ENCODE data around the gene IFIT3.

The IFIT3 gene

DNA sequence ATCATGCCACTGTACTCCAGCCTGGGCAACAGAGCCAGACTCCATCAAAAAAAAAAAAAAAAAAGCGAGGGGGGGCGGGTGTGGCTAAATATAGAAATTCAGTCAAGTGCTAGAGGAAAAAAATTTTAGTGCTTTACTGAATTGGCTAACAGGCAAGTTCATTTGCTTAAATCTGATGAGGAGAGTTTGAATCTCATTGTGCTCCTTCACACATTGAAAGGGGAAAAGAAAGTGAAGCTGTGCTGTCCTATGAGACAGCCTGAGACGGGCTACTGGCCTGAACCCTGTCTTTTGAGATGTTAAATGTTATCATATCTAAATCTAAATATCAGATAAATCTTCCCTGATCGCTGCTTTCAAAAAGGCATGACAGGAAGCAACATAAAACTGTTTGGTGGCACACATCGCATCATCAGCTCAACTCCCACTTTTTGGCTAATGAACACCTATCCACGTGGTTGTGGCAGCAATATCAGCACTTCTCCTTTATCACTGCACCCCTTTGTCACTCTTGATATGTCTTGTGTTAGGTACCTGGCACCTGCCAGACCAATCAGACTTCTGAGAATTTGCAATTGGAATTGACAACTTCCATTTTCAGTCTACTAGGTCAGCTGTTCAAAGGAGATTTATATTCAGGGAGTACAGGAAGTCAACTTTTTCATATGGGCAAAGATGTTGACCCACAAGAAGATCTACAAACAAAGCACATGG lies 36.1 kb downstream of the IFIT3 start:
- DNase-seq, result no peak

DNA sequence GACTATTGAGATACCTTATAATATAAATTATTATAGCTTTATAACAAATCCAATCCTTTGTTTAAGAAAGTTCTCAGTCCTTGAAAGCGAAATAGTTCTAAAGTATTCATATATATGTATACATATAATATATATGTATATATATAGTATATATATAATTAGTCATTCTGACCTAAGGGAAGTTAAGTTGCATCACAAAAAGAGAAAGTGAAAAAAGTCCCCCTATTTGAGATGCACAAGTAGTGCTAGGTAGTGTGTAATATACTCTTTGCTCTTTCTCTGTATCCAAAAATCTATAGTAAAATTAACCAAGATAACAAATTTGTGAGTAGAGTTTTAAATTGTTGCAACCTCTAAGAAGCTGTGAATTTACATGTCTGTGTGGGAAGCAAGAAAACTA lies 36.7 kb downstream of the IFIT3 start:
- DNase-seq, result no peak

DNA sequence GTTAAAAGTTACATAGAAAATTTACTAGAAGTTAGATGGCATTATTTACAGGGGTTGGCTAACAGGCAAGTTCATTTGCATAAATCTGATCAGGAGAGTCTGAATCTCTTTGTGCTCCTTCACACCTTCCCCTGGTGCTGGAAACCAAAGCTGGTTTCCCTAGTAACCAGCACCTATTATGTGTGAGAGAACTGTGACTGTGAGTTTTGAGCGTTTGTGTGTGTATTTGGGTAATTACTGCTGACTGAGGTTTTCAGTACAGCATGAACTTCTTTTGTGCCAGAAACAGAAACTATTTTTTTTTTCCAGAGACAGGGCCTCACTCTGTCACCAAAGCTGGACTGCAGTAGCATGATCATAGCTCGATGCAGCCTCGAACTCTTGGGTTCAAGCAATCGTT lies 39.7 kb downstream of the IFIT3 start:
- no peak for DNase-seq

DNA sequence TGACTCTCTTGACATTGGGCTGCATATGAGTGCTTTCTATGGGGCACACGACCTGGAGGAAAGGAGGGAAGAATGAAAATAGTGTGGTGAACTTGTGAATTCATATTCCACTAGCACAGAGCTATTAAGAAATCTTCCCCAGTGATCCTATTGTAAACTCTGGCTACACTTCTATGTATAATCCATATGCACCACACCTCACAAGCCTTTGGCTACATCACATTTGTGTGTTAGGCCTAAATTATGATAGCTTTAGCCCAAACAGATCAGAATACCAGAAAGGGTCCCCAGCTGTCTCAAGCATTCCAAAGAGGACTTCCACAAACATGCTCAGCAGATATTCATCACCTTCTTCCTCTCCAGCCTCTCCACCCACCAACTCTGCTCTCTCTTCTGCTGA lies 40.3 kb downstream of the IFIT3 start:
- no peak for DNase-seq

DNA sequence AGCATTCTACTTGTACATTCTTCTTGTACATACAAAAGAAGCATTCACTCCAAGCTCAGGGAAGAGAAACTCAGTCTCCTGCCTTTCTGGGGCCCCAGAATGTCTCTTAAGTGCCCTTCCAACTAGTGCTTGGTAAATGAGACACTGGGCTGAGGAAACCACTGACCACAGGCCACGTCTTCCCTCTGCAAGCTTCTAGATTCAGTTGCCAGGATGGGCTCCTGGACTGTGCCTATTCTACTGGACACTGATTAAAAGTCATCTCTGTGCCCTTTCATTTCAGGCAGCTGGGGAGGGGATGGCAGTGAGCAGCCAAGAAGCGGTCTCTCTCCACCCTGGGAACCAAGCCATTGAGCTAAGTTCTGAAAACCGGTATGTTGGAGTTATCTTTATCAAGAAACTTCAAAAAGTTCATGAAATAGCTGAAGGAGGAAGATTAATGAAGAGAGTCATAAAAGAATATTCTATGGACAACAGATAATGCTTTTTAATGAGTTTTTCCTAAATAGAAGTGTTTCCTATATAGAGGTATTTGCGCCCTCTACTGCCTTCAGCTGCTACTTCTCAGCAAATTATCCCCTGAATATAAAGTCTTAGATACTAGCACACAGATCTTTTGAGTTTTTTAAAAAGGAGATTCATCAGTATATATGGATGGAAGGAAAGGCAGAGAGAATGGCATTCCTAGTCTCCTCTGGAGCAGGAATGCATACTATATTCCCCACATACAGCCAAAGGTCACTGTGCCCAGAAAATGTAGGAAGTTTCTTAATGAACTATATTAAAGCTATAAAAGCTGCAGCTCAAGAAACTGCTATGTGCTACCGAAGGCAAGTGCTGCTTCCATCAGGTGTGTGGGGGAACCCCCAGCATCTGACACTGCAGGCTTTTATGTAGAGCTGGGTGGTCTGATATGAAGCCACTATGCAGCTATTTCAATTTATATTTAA lies 41.6 kb downstream of the IFIT3 start:
- DNase-seq, result no peak

DNA sequence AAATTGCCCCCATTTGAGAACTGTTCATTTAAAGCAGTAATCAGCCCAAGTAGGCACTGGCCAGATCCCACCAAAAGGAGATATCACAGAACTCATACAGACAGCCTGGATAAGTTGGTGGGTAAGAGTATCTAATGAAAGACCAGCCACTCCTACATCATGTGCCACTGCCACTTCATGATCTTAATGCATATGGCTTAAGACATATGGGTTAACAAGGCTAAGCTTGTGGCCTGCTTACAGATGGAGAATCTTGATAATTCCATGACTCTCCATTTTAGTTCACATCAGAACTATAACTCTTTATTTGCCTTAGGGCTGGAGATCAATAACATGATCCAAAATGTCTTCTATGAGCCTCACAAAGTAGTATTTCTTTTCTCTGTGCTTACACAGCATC lies 43.3 kb downstream of the IFIT3 start:
- no peak for DNase-seq

DNA sequence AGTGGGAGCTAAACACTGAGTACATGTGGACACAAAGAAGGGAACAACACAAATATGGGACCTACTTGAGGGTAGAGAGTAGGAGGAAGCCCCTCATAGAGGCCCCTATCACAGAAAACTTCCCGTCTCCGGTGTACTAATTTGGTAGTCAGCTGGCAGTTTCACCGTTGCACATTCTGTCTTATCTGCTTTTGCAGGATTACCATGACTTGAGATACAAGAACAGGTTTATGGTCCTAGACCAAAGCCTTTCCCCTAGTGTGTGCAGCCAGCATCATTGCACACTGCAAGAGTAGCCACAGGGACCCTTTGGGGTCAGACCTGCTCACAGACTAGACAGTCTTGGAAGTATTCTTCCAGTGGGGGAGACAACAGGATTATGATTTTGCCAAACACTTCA lies 44.2 kb downstream of the IFIT3 start:
- DNase-seq, result no peak

DNA sequence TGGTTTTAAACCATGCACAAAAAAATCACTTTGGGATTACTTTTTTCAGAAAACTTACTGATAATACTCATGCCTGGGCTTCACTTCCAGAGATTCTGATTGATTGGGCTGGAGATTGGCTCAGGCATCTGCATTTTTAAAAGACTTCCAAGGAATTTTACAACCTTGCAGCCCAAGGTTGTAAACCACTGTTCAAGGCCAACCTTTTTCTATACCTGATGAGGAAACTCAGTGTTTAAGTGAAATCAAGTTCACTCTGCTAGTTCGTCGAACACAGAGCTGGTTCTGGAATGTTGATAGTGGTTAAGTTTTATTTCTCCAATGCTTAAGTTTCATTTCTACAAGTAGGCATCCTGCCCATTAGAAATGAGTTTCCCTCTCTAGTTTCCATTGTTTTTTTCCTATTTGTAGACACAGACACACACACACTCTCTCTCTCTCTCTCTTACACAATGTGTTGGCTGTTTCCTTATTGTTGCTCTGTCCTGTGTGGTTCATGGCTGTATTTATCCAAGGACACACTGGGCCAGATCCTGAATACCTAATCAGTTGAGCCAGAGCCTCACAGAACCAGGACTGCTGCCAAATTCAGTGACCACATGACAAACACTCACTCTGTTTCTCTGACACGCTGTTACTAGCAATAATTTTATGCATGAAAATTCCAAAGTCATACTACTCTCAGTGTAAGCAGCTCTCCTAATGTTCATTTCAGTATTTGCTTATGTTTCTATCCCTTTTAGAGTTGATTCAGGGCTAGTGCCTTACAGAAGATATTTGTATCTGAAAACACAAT lies 46.3 kb downstream of the IFIT3 start:
- DNase-seq, result no peak

DNA sequence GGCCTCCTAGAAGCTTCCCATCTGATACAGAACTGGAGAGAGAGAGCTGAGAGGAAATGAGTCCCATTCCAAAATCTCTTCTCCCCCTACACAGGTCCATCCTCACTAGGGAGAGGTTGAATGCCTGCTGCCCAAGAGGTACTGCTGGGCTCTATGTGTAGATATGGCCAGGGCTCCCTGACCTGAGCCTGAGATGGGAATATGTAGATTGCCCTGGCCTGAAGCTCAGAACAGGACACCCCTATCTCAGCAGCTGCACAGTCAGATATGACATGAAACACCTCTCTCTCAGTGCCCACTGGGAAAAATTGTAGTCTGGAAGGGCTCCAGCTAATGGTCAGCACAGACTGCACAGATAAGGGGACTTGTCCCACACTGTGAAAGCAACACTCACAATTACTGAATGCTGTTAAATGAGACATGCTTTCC lies 46.9 kb downstream of the IFIT3 start:
- DNase-seq, result no peak

DNA sequence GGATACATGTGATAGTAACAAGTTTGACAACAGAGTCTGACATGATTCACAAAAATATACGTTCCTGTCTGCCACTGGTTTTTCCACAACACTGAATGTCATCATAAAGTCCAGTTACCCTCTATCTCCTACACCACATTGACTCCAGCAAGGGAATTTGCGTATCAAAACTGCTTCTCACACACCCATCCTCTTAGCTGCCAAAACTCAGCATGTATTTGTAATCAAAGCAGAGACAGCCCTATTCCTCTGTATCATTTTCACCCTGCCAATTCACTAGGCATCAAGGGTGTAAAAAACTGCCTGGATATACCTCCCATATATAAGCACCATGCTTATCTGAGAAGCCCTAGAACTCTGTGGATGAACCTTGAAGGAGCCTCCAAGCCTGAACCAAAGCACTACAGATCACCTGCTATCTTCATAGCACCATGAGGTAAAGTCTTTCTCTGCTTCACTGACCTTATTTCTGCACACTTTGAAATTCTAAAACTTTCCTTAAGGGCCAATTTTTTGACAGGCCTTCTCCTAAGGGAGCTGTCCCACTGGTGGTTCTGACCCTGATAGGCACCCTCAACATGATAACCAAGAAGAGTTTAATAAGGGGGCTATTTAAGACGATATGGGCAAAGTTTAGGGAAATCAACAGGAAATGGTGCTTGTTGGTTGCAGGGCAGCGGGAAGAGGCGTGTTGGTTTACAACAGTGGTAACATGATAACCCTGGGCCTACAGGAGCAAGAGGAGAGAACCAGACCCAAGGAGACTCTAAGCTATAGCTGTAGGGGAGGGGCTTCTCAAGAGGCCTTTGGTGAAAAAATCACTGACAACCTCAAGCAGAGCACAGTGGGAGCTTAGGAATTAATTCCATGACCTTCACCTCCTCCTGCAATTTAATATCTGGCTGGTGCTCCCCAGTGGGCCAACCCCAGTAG lies 50.2 kb downstream of the IFIT3 start, which contains the start of gene IFIT1B:
Gene IFIT1B, plus strand, starts transcription at position 352 of the 933 bp plus-strand sequence. Its CDS starts 80 bp downstream, at position 432.
- no peak for DNase-seq

DNA sequence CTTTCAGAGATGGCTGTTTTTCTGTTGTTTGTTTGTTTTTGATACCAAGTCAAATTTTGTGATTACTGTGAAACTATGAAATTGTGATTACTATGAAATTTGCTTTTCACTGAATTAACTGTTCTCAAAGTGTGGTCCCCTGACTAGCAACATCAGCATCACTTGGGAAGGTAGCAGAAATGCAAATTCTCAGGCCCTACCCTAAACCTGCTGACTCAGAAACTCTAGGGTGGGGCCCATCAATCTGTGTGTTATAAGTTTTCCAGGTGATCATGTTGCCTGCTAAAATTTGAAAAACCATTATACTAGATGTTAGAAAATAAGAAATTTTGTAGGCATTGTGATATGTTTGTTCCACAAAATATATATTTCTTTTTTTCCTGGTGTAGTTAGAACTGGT lies 51.3 kb downstream of the IFIT3 start:
- no peak for DNase-seq

DNA sequence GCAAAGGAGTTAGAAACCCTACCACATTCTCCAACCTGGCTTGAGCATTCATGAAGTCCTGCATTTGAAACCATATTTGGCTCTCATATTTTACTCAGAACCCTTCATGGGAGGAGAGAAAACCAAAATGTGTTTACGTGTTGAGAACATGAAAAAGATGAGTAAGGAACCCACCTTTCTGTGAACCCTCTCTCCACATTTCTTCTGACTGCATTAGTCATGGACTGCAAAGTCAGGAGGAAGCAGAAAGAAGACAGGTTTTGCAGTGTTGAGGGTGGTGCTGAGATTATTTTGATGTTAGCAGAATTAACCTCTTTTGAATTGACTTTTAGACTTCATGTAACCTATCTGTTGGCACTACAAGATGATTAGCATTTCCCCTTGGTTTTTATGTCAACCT lies 55.0 kb downstream of the IFIT3 start:
- DNase-seq, result no peak

DNA sequence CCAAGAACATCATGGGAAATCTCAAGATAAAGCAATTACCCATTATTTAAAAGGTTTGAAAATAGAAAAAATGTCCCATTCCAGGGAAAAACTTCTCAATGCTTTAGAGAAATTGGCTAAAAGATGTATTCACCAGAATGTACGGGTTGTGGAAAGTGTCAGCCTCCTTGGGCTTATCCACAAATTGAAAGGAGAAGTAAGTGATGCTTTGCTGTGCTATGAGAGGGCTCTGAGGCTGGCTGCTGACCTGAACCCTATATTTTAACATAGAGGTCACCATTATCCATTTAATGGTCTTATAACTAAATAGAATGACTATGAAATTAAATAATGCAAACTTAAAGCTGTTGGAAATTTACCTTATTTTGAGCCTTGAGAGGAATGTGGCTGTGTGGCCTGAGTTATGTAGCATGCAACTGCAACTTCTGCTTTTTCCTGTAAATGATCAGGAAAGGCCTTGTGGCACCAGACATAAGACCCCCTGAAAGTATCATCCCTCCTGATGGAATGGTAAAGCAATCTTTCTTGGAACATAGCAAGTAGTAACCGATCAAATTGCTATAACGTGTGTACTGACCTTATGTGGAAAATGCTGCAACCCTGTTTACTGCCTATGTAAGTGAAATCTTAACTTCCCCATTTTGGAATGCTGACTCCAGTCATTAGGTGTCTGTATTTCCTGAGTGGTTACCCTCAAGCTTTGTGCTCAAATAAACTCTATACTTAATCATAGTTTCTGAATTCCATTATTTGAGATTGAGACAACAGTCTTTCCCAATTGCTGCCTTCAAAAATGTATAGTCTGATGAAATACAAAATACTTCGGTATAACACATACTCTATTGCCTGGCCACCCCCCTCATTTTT lies 56.9 kb downstream of the IFIT3 start:
- no peak for DNase-seq

DNA sequence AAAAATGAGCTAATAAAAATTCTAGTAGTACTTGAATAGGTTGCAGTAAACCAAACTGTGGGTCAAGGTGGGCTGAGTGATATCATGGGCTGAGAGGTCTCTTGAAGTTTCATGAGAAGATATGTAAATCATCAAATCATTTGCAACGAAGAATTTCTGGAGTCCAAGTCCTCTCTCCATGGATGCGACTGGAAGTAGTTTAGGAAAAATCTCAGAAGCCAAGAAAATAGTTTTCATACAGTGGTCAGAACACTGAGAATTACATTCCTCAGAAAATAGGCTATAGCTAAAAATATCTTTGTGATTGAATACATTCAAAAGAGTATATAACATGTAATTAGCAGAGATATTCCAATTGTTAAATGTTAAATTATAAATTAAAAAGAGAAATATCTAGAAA lies 61.0 kb downstream of the IFIT3 start:
- DNase-seq, result no peak

DNA sequence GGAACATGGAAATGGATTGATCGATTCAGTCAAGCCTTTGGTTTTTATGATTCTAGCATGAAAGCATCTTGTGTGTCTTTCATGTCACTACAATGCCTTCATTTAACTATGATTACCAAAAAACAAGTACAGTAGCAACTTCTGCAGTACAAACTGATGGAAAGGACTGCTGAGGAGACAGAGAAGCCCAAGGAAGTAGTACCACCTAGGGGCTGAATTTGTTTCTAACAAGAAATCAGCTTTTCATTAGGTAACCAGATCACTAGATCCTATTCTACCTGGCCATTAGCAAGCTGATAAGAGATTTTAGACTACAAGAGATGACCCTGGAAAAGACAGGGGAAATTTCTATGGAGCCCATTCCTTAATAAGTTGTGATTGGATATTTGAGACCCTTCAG lies 61.5 kb downstream of the IFIT3 start:
- no peak for DNase-seq
